Stimulated activated naive CD4-positive, alpha-beta T cell (primary cell): ENCODE results near the gene SIX4.

Source experiments
- DNase-seq, 6 experiments: peaks; one replicate each; lab custom pipeline; 2025; lab: John Stamatoyannopoulos, UW

Gene SIX4

DNA sequence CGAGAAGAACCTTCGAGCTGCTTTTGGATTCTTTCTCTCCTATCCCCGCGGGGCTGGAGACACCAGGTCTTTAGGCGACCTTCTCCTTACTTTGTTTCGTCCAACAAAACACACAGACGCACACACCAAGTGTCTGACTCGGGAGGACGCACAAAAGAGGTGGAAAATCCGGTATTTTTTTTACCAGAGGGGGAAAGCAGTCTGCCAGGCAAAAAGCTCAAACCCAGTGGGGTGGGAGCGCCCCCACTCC lies 2.1 kb downstream of the SIX4 start:
- peak in 1 of 6 experiments; percentile 19 for DNase-seq

DNA sequence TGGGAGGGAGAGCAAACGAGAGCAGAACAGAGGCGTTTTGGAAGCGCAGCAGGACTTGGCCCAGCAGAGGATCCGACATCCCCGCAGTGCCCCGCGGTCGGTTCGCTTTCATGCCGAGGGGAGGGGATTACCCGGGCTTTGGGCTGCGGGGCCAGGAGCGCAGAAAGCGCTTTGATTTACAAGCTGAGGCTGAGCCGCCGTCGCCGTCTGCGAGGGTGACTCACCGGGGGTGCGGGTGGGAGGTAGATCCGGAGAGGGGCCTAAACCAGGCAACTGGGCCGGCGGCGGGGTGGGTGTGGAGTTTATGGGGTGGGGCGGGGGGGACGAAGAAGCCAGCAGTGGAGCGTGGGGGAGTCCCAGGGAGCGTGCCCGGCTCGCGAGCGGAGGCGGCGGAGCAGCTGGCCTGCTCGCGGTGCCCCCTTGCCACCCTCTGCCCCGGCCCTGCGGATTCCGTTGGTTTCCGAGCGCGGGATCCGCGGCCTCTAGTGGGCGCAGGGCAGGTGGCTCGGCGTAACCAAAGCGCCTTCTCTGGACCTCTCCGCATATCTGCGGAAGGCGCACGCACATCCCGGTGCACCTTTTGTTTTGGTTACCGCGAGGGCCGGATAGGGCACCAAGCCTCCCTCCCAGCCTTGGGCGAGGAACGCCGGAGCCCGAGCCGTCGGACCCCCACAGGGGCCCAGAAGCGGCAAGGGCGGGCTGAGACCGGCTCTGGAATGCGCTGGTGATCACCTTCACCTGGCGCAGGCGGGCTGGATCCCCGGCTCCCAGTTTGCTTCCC lies 2.6 kb downstream of the SIX4 start:
- DNase-seq, result peak in 5 of 6 experiments; percentile 6 to 46 (median 32)

DNA sequence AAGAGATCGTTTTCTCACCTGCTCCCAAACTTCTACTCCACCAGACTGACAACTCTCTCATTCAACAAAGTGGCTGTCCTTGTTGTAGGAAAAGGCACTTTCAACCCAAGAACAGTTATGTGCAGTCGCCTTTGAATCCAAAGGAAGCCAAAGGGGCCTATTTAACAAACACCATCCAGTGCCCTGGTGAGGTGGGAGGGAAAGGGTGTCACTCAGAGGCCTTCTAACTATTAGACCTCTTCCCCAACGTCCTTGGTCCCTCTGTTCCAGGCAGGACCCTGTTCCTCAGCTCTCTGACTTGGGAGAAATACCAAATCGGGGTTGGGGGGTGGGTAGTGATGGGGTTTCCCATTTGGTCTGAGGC lies 3.2 kb downstream of the SIX4 start:
- no peak for DNase-seq

- no peak for DNase-seq
Observed at GRCh38 chr14:60720391-60720790, 3.8 kb downstream of the SIX4 start.

DNA sequence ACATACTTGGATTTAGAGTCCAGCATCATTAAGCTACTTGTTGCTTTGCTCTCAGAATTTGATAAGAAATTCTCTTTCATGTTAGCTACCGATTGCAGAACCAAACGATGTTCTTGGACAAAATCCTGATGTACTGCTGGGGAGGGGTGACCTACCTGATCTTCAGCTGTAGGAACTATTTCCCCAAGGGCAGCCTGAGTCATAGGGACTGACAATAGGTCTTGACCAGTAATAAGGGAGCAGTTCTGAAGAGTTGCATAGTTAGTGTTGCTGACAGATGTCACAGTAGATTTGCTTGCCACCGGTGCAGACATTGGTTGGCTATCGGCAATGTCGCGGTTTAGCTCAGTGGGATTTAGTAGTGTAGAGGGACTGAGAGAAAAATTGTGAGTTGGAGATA lies 10.6 kb downstream of the SIX4 start:
- no peak for DNase-seq

- no peak for DNase-seq
Observed at GRCh38 chr14:60710494-60710893, 13.7 kb downstream of the SIX4 start.

DNA sequence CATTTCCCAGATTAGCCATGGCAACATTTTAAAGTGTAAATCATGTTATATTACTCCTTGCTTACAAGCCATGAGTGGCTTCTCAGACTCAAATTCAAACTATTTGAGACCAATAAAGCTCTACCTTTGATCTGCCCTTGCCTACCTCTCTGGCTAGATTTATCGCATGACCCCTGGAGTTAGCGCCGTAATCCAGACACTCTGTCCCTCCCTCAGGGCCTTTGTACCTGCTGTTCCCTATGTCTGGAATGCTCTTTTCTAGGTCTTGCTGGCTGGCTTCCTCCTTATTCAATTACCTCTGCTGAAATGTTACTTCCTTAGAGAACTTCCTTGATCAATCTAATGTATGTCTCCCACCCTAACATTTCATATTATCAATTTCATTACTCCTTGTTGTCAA lies 16.3 kb downstream of the SIX4 start:
- DNase-seq, result no peak

DNA sequence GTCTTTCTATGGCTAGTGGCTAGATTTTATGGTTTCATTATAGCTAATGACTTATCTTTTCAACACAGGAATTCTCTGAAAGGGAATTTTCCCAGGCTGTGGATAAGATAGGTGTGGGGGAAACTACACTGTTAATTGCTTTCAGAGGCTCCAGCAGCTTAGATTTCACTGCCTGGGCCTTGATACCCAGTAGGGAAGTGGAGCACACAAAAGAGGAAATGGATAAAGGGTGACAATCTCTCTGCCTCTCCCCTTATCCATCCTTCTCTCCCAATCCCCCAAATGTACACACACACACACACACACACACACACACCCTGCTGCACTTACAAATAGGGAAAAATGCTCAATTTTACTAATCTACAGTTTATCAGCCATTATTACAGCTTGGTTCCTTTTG lies 19.1 kb downstream of the SIX4 start:
- no peak for DNase-seq

DNA sequence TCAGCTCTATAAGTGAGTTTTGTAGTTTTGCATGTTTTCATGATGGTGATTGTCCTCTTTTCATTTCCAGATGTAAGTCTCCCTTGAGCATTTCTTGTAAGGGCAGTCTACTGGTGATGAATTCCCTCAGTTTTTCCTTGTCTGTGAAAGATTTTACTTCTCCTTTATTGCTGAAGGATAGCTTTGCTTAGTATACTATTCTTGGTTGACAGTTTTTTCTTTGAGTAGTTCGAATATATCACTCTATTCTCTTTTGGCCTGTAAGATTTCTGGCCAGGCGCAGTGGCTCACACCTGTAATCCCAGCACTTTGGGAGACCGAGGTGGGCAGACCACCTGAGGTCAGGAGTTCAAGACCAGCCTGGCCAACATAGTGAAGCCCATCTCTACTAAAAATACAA lies 23.6 kb downstream of the SIX4 start:
- DNase-seq, result no peak

- DNase-seq, result no peak
Observed at GRCh38 chr14:60695327-60695726, 28.8 kb downstream of the SIX4 start.

DNA sequence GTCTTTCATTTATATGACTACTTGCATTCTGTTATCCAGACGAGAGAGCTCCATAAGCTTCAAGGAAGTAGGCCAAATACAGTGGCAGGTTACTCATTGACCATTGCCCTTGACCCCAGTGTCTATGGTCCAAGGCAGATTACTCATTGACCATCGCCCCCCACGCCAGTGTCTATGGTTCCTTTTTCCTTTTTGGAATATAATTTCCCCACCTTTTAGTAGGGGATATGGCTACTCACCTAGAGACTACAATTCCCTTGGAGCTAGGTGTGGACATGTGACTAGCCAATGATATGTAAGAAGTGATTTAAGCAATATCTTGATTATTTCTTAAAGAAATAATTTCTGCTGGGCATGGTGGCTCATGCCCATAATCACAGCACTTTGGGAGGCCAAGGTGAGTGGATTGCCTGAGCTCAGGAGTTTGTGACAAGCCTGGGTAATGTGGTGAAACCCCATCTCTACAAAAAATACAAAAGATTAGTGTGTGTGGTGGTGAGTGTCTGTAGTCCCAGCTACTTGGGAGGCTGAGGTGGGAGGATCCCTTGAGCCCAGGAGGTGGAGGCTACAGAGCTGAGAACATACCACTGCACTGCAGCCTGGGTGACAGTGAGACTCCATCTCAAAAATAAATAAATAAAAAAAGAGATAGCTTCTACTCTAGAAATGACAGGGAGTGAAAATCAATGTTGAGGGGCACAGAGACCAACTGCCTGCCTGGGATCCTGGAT lies 32.6 kb downstream of the SIX4 start:
- no peak for DNase-seq

GRCh38 chr14:60686865-60687264 lies 37.3 kb downstream of the SIX4 start:
- DNase-seq, result no peak

DNA sequence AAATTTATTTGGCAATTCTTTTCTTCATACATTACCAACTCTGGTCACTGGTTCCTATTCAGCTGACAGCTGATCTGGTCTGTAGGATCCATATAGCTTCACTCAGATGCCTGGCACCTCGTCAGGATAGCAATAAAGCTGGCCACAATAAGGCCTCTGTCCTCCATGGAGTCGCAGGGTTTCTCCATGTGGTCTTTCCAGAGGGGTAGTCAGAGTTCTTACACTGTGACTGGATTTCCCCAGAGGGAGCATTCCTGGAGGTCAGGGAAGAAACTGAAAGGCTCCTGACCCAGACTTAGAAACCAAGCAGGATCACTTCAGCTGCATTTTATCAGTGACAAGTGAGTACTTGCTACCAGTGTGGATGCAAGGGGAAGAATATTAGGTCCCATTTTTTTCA lies 39.9 kb downstream of the SIX4 start:
- no peak for DNase-seq

- no peak for DNase-seq
Observed at GRCh38 chr14:60681271-60681670, 42.9 kb downstream of the SIX4 start.

DNA sequence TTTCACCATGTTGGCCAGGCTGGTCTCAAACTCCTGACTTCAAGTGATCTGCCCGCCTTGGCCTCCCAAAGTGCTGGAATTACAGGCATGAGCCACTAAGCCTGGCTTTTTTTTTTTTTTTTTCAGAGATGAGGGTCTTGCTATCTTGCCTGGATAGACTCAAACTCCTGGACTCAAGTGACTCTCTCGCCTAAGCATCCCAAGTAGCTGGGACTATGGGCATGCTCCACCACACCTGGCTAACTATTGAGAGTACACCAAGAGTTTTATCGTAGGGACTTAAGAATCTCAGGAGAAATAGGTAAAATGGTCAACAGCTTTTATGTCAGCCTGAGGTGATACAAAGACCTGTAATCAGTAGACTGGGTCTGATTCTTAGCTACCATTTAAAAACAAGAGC lies 43.6 kb downstream of the SIX4 start:
- no peak for DNase-seq

DNA sequence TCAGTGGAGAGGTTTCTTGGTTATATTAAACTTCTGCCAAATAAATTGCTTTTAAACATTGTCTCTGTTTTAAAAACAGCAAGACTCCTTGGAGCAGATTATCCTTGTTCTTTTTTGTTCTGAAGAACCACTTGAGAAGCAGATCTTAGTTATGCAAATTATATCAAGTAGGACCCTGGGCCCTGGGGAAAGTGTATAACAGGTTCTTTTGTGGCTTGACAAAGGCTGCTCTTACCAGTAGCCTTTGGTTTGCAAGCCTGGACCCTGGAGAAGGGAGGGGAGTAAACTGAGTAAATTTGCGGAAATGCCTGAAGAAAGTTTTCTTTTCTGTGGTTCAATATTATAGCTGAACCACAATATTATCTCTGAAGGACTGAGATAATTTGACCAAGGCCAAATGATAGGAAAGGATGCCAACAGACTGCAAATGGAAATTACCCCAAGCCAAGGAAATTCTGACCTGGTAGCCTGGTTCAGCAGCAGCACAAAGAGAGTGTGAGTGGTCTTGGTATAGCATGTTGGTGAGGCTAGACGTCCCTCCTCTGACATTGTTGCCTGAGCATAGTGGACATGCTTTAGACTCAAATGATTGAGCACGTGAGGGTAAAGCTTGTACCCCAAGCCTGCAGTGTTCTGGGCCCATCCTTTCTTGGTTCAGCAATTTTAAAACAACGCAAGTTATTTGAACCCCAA lies 44.4 kb downstream of the SIX4 start:
- DNase-seq, result no peak

DNA sequence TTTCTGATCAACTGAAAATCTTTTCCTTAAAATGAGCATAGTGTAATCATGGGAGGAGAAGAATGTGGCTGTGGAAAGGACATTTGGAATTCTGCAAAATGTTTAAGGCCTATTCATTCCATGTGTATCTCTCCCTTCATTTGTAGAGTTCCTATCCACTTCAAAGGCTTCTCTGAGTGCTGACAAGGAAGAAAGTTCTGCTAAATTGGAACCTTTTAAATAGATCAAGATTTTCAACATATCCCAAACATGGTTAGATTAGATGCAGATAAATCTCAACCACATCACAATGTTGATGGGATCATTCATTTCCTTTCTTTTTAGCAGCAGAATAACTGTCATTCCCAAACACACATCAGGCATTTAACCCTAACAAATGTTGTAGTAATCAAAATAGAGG lies 46.5 kb downstream of the SIX4 start:
- no peak for DNase-seq

DNA sequence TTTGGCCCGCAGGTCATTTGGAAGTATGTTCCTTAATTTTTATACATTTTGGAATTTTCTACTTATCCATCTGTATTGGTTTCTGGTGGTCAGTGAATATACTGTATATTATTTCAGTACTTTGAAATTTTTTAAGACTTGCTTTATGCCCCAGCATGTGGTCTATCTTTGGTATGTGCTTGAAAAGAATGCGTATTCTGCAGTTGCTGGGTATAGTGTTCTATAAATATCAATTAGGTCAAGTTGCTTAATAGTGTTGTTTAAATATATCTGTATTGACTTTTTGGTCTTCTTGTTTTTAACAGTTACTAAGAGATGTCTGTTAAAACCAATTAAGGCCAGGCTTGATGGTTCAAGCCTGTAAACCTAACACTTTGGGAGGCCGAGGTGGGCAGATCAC lies 53.2 kb downstream of the SIX4 start:
- no peak for DNase-seq

- DNase-seq, result no peak
Observed at GRCh38 chr14:60668431-60669112, 55.6 kb downstream of the SIX4 start.

DNA sequence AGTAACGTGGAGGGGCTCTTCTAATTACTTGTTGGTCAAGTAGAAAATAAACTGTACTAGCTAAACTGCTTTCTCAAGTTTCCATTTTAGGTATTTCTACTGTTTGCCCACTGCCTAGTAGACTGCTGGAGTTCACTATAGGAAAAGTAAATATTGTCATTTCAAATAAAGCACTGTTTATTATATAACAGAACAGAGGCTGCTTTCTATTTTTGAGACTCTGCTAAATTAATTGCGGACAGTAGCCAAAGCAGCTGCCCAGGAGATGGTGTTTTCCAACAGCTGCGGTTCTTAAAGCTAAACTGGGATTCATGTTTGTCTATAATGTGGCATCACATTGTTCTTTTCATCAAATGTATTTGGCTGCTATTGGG lies 59.0 kb downstream of the SIX4 start:
- DNase-seq, result no peak

GRCh38 chr14:60662982-60663381 lies 61.2 kb downstream of the SIX4 start:
- no peak for DNase-seq

- DNase-seq, result no peak
Observed at GRCh38 chr14:60661721-60662120, 62.4 kb downstream of the SIX4 start.
